Epithelial cell of proximal tubule (primary cell): ENCODE data around the gene NPY5R. TPM values are rescaled to one million over a fixed set of nuclear protein-coding genes. Genes with fewer than 3 reads are reported as not detected.

ENCODE experiments used
- DNase-seq: peaks from one replicate; pipeline ENCODE4 v3.0.0-alpha.2; 2011; ENCODE audit warnings: low read depth
- H3K4me3 ChIP-seq: 2 replicates; pipeline ENCODE4 v1.5.1; 2011; ENCODE audit warnings: low read depth, mild to moderate bottlenecking, low read length
- CTCF ChIP-seq: conservative IDR thresholded peaks from 2 replicates; pipeline ENCODE4 v1.5.1; 2012; ENCODE audit warnings: low read depth, mild to moderate bottlenecking, low read length
- total RNA-seq: library from RNA; depleted of rRNA; stranded (reverse); fragments of >200 nt; gene quantifications from 2 replicates; pipeline ENCODE4 v1.2.3, GENCODE V29; 2015

The NPY5R gene
- total RNA-seq, 1 donor from 2014 or later, result 0.12 TPM

GRCh38 chr4:163384926-163385325, 41.2 kb downstream of the NPY5R start:
- no peak for DNase-seq
- H3K4me3 ChIP-seq, result no peak overlapping the region

DNA sequence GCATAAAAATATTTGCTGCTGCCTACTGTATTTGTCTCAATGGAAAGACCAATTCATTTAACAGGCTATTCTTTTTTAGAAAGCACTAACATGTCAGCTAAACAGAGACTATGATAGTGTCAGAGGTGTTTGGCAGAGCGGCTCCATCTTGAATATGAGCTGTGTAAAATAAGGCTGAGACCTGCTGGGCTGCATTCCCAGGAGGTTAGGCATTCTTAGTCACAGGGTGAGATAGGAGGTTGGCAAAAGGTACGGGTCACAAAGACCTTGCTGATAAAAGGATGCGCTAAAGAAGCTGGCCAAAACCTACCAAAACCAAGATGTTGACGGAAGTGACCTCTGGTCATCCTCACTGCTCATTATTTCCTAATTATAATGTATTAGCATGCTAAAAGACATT, 41.8 kb downstream of the NPY5R start:
- no peak for DNase-seq
- no peak for TF ChIP-seq CTCF
- H3K4me3 ChIP-seq, result no peak overlapping the region

More at GRCh38 chr4:163384926-163385325, 41.2 kb downstream of the NPY5R start:
- TF ChIP-seq CTCF, result no peak

DNA sequence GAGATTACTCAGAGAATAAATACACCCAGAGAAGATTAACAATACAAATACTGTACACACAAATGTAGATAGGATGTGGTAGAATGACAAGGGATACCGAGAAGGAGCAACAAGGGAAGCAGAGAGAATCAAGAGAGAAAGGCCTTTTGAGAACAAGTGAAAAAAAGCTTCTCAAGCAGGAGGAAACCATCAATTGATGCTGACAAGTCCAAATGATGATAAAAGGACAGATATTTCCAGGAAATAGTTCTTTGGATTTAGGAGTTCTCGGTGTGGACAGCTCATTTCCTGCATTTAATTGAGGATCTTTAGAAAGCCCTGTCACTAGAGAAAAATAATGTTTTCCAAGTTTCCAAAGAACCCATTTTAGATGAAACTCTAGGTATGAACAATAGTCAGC, 48.1 kb downstream of the NPY5R start:
- DNase-seq, result no peak
- no peak for TF ChIP-seq CTCF
- H3K4me3 ChIP-seq, result no peak overlapping the region

DNA sequence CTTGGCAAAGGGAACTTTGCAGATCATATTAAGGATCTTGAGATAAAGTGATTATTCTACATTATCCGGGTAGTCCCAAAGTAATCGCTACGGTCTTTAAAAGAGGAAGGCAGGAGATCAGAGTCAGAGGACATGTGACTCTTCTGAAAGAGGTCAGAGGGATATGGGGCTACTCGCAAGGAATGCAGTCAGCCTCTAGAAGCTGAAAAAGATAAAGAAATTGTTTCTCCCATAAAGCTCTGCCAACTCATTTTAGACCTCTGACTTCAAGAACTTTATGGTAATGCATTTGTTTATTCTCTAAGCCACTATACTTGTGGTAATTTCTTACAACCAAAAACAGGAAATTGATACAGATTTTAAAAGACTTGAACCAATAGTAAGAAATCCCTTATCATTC, 48.6 kb downstream of the NPY5R start:
- TF ChIP-seq CTCF, result no peak
- no peak for DNase-seq
- no peak overlapping the region for H3K4me3 ChIP-seq

- DNase-seq, result no peak
- TF ChIP-seq CTCF, result no peak
- no peak overlapping the region for H3K4me3 ChIP-seq
Observed at GRCh38 chr4:163393471-163393870, 49.8 kb downstream of the NPY5R start.

DNA sequence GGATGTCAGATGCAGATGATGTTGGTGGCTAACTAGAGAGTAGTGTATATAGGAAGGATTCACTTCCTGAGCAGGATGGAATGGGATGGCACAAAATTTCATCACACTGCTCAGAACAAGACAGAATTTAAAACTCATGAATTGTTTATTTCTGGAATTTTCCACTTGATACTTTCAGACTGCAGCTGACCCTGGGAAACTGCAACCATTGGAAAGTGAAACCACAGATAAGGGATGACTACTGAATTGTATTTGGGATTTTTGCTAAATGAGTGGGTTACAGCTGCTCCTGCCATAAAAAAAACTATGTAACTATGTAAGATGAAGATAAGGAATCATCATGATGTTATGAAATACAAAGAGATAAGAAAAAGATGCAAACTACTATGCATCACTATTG, 51.4 kb downstream of the NPY5R start:
- no peak overlapping the region for H3K4me3 ChIP-seq
- no peak for DNase-seq
- no peak for TF ChIP-seq CTCF

DNA sequence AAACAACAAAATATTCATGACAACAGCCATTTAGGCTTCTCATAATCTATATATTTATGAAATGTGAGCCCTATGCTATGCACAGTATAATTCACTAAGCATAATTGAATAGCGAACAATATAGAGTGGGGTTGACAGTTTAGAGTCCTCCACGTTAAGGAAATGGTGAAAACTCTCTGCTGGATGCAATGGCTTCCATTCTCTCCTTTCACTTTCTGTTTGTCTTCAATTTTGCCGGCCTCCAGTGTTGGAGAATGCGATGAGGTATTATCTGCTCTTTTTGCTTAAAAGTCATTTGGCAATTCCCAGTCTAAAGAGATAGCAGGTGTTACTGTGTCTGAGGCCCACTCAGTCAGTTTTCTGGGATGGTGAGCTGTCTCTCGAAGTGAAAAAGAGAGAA, 52.1 kb downstream of the NPY5R start:
- no peak for TF ChIP-seq CTCF
- peak overlapping the region; percentile 1 for H3K4me3 ChIP-seq
- no peak for DNase-seq
